Measurements from ENCODE around the gene SEPTIN5. TPM values are rescaled to one million over a fixed set of nuclear protein-coding genes. Genes with fewer than 3 reads are reported as not detected.
"Not testable (repeated sequence)": the region's sequence is repeated elsewhere in the genome, so short reads cannot be mapped to it uniquely, and the experiment has no call there.

Gene SEPTIN5
- total RNA-seq, 1 experiment from 2014 or later = 9.8 TPM

DNA sequence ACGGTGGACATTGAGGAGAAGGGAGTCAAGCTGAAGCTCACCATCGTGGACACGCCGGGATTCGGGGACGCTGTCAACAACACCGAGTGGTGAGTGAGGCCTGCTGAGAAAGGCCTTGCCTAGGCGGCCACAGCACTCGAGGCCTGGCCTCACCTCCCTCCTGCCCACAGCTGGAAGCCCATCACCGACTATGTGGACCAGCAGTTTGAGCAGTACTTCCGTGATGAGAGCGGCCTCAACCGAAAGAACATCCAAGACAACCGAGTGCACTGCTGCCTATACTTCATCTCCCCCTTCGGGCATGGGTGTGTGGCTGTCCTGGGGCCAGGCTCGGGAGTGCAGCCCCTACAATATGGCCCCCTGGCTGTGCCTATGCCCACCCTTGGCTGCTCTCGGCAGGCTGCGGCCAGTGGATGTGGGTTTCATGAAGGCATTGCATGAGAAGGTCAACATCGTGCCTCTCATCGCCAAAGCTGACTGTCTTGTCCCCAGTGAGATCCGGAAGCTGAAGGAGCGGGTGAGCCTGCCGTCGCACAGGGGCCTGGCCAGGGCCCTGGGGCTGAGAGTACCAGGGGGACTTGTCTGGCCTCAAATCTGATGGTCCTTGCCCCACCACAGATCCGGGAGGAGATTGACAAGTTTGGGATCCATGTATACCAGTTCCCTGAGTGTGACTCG is 6.0 kb downstream of the SEPTIN5 start:
- DNase-seq (ENCODE audit: low read depth) = no peak

GRCh38 chr22:19720999-19721329 is 6.7 kb downstream of the SEPTIN5 start:
- no peak for DNase-seq (ENCODE audit: low read depth)

DNA sequence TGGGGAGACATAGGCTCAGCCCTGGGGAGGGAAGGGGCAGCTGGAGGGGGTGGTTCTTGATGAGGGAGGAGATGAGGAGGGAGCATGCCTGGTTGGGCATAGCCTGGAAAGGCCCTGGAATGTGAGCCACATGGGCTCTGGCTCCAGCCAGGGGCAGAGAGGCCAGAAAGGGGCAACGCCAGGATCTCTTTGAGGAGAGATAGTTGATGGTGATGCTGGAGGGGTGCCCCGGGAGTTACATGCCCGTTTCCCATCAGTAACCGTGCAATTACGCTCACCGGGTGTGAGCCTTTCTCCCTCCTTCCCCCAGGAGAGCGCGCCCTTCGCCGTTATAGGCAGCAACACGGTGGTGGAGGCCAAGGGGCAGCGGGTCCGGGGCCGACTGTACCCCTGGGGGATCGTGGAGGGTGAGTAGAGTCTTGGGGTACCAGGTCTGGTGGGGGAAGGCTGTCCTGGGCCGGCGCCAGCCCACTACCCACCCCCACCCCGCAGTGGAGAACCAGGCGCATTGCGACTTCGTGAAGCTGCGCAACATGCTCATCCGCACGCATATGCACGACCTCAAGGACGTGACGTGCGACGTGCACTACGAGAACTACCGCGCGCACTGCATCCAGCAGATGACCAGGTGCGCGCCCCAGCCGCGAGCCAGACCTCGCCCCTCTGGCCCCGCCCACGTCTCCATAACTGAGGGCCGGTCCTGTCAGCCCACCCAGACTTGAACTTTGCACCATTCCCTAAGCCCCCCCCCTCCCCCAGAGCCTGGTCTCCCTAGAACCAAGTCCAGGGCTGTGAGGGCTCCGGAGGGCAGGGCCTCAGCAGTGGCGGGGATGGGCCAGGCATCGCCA is 7.3 kb downstream of the SEPTIN5 start:
- no peak for DNase-seq (ENCODE audit: low read depth)

- no peak for DNase-seq (ENCODE audit: low read depth)
Measured at GRCh38 chr22:19722178-19722981, 8.1 kb downstream of the SEPTIN5 start.

DNA sequence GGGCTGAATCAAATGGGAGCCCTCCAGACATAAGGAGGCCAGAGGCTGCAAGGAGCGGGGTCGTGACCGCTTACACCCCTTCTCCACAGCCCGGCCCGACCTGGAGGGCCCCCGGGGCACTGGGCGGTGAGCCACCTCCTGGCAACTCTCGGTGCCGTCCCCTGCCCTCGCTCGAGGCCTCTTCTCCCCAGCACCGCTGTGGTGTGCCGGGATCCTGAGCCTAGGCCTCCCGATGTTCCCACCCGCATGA is 8.6 kb downstream of the SEPTIN5 start:
- DNase-seq (ENCODE audit: low read depth) = no peak

DNA sequence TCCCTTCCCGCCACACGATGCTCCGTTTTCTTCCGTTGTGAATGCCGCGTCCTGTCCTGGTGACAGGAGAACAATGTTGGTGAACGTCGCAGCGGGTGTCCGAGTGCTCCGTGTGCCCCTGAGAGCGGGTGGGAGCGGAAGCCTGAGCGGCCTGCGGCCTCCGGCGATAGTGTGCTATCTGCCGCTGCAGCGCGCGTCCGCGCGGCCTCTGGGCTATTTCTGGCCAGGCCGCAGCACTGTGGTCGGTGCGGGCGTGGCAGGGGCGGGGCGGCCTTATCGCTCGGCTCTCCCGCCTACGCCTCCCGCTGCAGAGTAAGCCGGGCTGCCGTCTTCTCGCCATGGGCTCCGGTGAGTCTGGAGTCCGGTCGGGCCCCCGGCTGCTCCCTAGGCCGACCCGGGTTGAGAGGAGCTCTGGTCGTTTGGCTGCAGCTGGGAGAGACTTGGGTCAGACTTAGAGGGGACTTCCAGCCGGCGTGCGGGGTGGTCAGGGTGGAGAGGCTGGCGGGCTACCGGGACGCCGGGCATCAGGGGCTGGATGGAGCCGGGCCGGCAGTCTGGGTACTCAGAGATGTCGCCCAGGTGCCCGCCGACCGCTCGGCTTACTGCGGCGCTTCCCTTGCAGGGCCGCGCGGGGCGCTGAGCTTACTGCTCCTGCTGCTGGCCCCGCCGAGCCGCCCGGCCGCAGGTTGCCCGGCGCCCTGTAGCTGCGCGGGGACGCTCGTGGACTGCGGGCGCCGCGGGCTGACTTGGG is 9.1 kb downstream of the SEPTIN5 start, which contains the start of gene GP1BB:
GP1BB (plus strand) TSS at position 308 of the 751 bp plus-strand sequence; CDS start at position 339, 31 bp downstream.
- no peak for DNase-seq (ENCODE audit: low read depth)

DNA sequence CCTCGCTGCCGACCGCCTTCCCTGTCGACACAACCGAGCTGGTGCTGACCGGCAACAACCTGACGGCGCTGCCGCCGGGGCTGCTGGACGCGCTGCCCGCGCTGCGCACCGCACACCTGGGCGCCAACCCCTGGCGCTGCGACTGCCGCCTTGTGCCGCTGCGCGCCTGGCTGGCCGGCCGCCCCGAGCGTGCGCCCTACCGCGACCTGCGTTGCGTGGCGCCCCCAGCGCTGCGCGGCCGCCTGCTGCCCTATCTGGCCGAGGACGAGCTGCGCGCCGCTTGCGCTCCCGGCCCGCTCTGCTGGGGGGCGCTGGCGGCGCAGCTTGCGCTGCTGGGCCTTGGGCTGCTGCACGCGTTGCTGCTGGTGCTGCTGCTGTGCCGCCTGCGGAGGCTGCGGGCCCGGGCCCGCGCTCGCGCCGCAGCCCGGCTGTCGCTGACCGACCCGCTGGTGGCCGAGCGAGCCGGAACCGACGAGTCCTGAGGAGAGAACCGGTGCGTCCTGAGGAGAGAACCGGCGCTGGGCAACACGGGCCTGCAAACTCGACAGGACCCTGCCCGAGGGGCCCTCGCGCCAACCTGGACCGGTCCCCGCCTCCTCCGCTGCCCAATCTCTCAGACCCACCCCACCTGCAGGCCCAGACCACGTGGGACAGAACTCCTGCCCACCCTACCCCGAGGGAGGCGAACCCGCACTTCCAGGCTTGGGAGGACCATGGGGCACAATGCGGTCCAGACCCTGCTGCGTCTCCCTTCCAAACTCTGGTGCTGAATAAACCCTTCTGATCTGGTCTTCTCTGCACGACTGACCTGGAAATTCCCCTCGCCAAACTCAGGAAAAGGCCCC is 9.9 kb downstream of the SEPTIN5 start:
- DNase-seq (ENCODE audit: low read depth) = no peak

GRCh38 chr22:19724927-19725661 is 10.8 kb downstream of the SEPTIN5 start:
- DNase-seq (ENCODE audit: low read depth) = no peak

DNA sequence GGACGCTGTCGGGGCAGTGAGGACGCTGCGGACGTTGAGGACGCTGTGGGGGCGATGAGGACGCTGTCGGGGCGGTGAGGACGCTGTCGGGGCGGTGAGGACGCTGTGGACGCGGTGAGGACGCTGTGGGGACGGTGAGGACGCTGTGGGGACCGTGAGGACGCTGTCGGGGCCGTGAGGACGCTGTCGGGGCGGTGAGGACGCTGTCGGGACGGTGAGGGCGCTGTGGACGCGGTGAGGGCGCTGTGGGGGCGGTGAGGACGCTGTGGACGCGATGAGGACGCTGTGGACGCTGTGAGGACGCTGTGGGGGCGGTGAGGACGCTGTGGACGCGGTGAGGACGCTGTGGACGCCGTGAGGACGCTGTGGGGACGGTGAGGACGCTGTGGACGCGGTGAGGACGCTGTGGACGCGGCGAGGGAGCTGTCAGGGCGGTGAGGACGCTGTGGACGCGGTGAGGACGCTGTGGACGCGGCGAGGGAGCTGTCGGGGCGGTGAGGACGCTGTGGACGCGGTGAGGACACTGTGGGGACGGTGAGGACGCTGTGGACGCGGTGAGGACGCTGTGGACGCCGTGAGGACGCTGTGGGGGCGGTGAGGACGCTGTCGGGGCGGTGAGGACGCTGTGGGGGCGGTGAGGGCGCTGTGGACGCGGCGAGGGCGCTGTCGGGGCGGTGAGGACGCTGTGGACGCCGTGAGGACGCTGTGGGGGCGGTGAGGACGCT is 11.9 kb downstream of the SEPTIN5 start:
- DNase-seq (ENCODE audit: low read depth) = not testable (repeated sequence)

- DNase-seq (ENCODE audit: low read depth) = no peak
Measured at GRCh38 chr22:19727310-19728150, 13.2 kb downstream of the SEPTIN5 start.

DNA sequence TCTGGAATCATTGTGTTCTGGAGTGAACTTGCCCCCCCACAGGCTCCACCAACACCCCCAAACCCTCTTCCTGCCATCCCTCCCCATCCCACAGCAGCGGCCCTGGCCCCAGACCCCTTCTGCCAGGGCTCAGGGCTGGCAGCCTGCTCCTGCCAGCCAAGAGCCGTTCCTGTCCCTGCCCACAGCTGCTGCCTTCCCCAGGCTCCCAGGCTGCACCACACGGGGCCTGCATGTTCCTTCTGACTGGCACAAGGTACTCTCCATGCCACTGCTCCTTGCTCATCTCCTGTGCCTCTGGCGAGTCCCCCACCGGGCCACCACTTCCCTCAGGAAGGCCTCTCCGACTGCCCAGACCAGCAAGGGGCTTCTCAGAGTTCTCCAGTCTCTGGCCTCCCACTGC is 14.0 kb downstream of the SEPTIN5 start:
- no peak for DNase-seq (ENCODE audit: low read depth)

DNA sequence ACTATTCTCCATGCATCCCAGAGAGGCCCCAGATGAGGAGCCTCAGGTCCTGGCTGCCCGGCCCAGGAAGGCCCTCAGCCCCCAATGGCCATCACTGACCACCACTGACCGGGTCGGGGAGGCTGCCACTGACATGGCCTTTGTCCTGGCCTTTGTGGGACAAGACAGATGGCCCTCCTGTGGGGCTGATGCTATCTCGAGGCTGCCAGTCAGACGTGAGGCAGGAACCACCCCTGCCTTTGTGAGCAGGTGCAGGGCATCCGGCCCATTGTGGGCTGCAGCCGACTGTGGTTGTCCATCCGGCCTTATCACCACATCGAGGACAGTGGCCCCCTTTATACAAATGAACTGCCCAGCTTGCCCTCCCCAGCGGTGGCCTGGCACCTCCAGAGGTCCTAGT is 14.5 kb downstream of the SEPTIN5 start:
- no peak for DNase-seq (ENCODE audit: low read depth)

GRCh38 chr22:19729507-19729906 is 15.2 kb downstream of the SEPTIN5 start:
- DNase-seq (ENCODE audit: low read depth) = no peak

GRCh38 chr22:19730198-19730597 is 15.9 kb downstream of the SEPTIN5 start:
- DNase-seq (ENCODE audit: low read depth) = no peak

GRCh38 chr22:19730655-19731360 is 16.5 kb downstream of the SEPTIN5 start:
- DNase-seq (ENCODE audit: low read depth) = peak; percentile 56

- no peak for DNase-seq (ENCODE audit: low read depth)
Measured at GRCh38 chr22:19731361-19732135, 17.2 kb downstream of the SEPTIN5 start.

DNA sequence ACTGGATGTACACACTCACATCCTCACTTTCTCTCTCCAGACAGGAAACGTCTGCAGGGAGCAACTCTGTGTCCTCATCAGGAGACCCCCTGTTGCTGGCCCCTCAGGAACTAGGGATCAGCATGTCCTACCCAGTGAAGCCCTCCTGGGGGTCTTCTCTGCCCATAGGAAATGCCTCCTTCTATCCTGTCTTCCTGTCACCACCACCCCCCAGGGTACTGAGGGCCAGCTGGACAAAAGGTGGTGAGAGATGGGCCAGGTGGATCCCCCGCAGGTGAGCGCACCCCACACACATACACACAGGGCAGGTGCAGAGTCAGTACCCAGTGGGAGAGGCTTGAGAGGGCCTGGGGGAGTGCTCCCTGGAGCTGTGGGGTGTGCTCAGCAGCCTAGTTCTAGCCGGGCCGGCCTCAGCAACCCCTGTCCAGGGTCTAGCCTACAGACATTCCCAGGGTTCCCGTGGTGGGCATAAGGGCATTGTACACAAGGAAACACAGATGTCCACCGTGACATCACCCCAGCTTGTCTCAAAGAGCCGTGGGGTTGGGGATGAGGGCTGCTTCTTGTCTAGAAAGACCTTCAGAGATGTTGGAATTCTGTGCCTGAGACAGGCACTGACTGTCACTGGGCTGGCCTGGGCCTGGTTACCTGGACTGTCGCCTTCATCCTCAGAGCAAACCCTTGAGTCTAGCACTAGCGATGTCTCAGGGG is 18.3 kb downstream of the SEPTIN5 start:
- no peak for DNase-seq (ENCODE audit: low read depth)

All from M059J (cell line).